H9 (cell line): ENCODE measurements around the gene SMNDC1. TPM values are rescaled to one million over a fixed set of nuclear protein-coding genes. Genes with fewer than 3 reads are reported as not detected.

Experiments
- DNase-seq: peaks from one replicate; pipeline ENCODE4 v3.0.0-alpha.2; 2017
- H2AFZ ChIP-seq: one replicate; pipeline ENCODE4 v1.6.1; 2013; ENCODE audit warnings: mild to moderate bottlenecking, low read length, control low read depth, moderate library complexity
- H2AK5ac ChIP-seq: 2 replicates; pipeline ENCODE4 v1.6.1; 2013; ENCODE audit warnings: low read length, control low read depth, mixed read lengths; ENCODE audit not compliant: insufficient read length
- H2BK120ac ChIP-seq: one replicate; pipeline ENCODE4 v1.6.1; 2013; ENCODE audit warnings: low read depth, mild to moderate bottlenecking, low read length, control low read depth, inconsistent platforms; ENCODE audit not compliant: poor library complexity, severe bottlenecking
- H2BK12ac ChIP-seq: 2 replicates; pipeline ENCODE4 v1.6.1; 2013; ENCODE audit warnings: low read length, control low read depth, mixed read lengths, low read depth; ENCODE audit not compliant: insufficient read length
- H2BK15ac ChIP-seq: 2 replicates; pipeline ENCODE4 v1.6.1; 2013; ENCODE audit warnings: low read depth, low read length, control low read depth
- H2BK20ac ChIP-seq: one replicate; pipeline ENCODE4 v1.6.1; 2013; ENCODE audit warnings: low read depth, mild to moderate bottlenecking, low read length, control low read depth, inconsistent platforms; ENCODE audit not compliant: poor library complexity, severe bottlenecking
- H2BK5ac ChIP-seq: 2 replicates; pipeline ENCODE4 v1.6.1; 2013; ENCODE audit warnings: low read length, control low read depth, mixed read lengths; ENCODE audit not compliant: insufficient read length
- H3K14ac ChIP-seq: 2 replicates; pipeline ENCODE4 v1.6.1; 2013; ENCODE audit warnings: low read length, control low read depth; ENCODE audit not compliant: insufficient read depth
- H3K18ac ChIP-seq: 2 replicates; pipeline ENCODE4 v1.6.1; 2013; ENCODE audit warnings: low read depth, mild to moderate bottlenecking, mixed read lengths, low read length, control low read depth; ENCODE audit not compliant: insufficient read length
- H3K23ac ChIP-seq: 2 replicates; pipeline ENCODE4 v1.6.1; 2013; ENCODE audit warnings: low read length, control low read depth, mixed read lengths, low read depth; ENCODE audit not compliant: insufficient read length
- H3K23me2 ChIP-seq: 2 replicates; pipeline ENCODE4 v1.6.1; 2013; ENCODE audit warnings: low read depth, mild to moderate bottlenecking, mixed read lengths, low read length, control low read depth; ENCODE audit not compliant: insufficient read length, poor library complexity, severe bottlenecking
- H3K27ac ChIP-seq: 2 replicates; pipeline ENCODE4 v1.5.1; 2013; ENCODE audit warnings: low read length, control low read depth, mixed read lengths, low read depth; ENCODE audit not compliant: insufficient read length
- H3K27me3 ChIP-seq: 2 replicates; pipeline ENCODE4 v1.6.1; 2013; ENCODE audit warnings: low read length, control low read depth, inconsistent platforms; ENCODE audit not compliant: insufficient read depth
- H3K4ac ChIP-seq: 2 replicates; pipeline ENCODE4 v1.6.1; 2013; ENCODE audit warnings: low read depth, mild to moderate bottlenecking, control low read depth, inconsistent platforms, low read length, moderate library complexity
- H3K4me1 ChIP-seq: 2 replicates; pipeline ENCODE4 v1.6.1; 2013; ENCODE audit warnings: low read length, control low read depth, inconsistent platforms; ENCODE audit not compliant: insufficient read depth
- H3K4me2 ChIP-seq: 2 replicates; pipeline ENCODE4 v1.6.1; 2013; ENCODE audit warnings: low read length, control low read depth, mixed read lengths; ENCODE audit not compliant: insufficient read length, insufficient read depth
- H3K56ac ChIP-seq: 2 replicates; pipeline ENCODE4 v1.6.1; 2013; ENCODE audit warnings: low read depth, mild to moderate bottlenecking, mixed read lengths, low read length, control low read depth; ENCODE audit not compliant: insufficient read length
- H3K79me1 ChIP-seq: 2 replicates; pipeline ENCODE4 v1.6.1; 2013; ENCODE audit warnings: low read depth, mild to moderate bottlenecking, moderate library complexity, low read length, control low read depth, inconsistent platforms; ENCODE audit not compliant: insufficient read depth, poor library complexity, severe bottlenecking
- H3K79me2 ChIP-seq: 2 replicates; pipeline ENCODE4 v1.6.1; 2013; ENCODE audit warnings: low read length, control low read depth, inconsistent platforms; ENCODE audit not compliant: insufficient read depth
- H3K9ac ChIP-seq: 2 replicates; pipeline ENCODE4 v1.6.1; 2013; ENCODE audit warnings: low read length, control low read depth, mixed read lengths; ENCODE audit not compliant: insufficient read length; ENCODE audit errors: extremely low read depth
- H3K9me3 ChIP-seq: one replicate; pipeline ENCODE4 v1.6.1; 2013; ENCODE audit warnings: low read depth, low read length, inconsistent platforms; ENCODE audit not compliant: control insufficient read depth
- H3T11ph ChIP-seq: one replicate; pipeline ENCODE4 v1.6.1; 2013; ENCODE audit warnings: mild to moderate bottlenecking, low read length, control low read depth, inconsistent platforms
- H4K20me1 ChIP-seq: one replicate; pipeline ENCODE4 v1.6.1; 2013; ENCODE audit not compliant: control insufficient read depth, insufficient read length, insufficient read depth
- H4K5ac ChIP-seq: 2 replicates; pipeline ENCODE4 v1.6.1; 2013; ENCODE audit warnings: low read depth, mild to moderate bottlenecking, mixed read lengths, low read length, control low read depth; ENCODE audit not compliant: insufficient read length
- H4K8ac ChIP-seq: replicated peaks from 2 replicates; pipeline ENCODE4 v1.6.1; 2013; ENCODE audit warnings: low read length, control low read depth, mixed read lengths, low read depth; ENCODE audit not compliant: insufficient read length
- H4K91ac ChIP-seq: 2 replicates; pipeline ENCODE4 v1.6.1; 2013; ENCODE audit warnings: low read depth, mild to moderate bottlenecking, moderate library complexity, mixed read lengths, low read length, control low read depth; ENCODE audit not compliant: insufficient read length
- H3K27ac Mint-ChIP-seq, 3 experiments: 2 replicates in 2 of 3; 3 replicates in 1 of 3; pipeline ENCODE4 v1.8.0; 2020 to 2021; ENCODE audit warnings: mixed read lengths in 3 of 3, mild to moderate bottlenecking in 1 of 3, moderate library complexity in 1 of 3
- H3K27me3 Mint-ChIP-seq: 2 replicates; pipeline ENCODE4 v1.8.0; 2021; ENCODE audit warnings: low read depth, mild to moderate bottlenecking, moderate library complexity, mixed read lengths
- H3K36me3 Mint-ChIP-seq, 3 experiments: 2 replicates in 2 of 3; 3 replicates in 1 of 3; pipeline ENCODE4 v1.8.0; 2020 to 2021; ENCODE audit warnings: low read depth in 3 of 3, mixed read lengths in 3 of 3; ENCODE audit not compliant: insufficient read depth in 1 of 3
- H3K4me1 Mint-ChIP-seq, 2 experiments: 2 replicates each; pipeline ENCODE4 v1.8.0; 2020; ENCODE audit warnings: mixed read lengths in 2 of 2
- H3K4me3 Mint-ChIP-seq, 2 experiments: 2 replicates in 1 of 2; 3 replicates in 1 of 2; pipeline ENCODE4 v1.8.0; 2020 to 2021; ENCODE audit warnings: mild to moderate bottlenecking in 2 of 2, mixed read lengths in 2 of 2, moderate library complexity in 1 of 2
- H3K9me3 Mint-ChIP-seq, 2 experiments: 2 replicates in 1 of 2; 3 replicates in 1 of 2; pipeline ENCODE4 v1.8.0; 2020; ENCODE audit warnings: mild to moderate bottlenecking in 2 of 2, mixed read lengths in 2 of 2, moderate library complexity in 1 of 2
- CTCF ChIP-seq: fragments of 200-600 bp; sonication (generic); conservative IDR thresholded peaks from 3 replicates; pipeline ENCODE4 v1.8.0; 2021; ENCODE audit warnings: antibody characterized with exemption, mild to moderate bottlenecking
- WGBS: extraction: QIAGEN DNeasy Blood & Tissue Kit; methylation state at CpG from one replicate; pipeline ENCODE4 v1.1.7; 2013; ENCODE audit warnings: missing lambda C conversion rate, low lambda C conversion rate, mixed read lengths; ENCODE audit not compliant: insufficient read length; ENCODE audit errors: extremely low coverage; 5-methylcytosine and 5-hydroxymethylcytosine counted together
- total RNA-seq: library from RNA; stranded (reverse); gene quantifications from 2 replicates; pipeline ENCODE4 v1.2.1, GENCODE V29; 2021

The SMNDC1 gene
- total RNA-seq, 1 experiment from 2014 or later, result 55.7 TPM

GRCh38 chr10:110344622-110345021 is 39.9 kb upstream of the SMNDC1 start:
- no peaks in the 10 kb centered on the region for H3K36me3 Mint-ChIP-seq
- peaks cover 6 to 14% of the 10 kb centered on the region in 2 experiments for H3K4me1 Mint-ChIP-seq
- Histone ChIP-seq H3K23me2 (no peaks in the 10 kb centered on the region), H4K8ac (no peak overlapping the region), H3K4me2 (no peak overlapping the region), H2BK12ac (no peak overlapping the region), H3K79me1 (no peaks in the 10 kb centered on the region), H3K4ac (no peak overlapping the region), H3K23ac (no peak overlapping the region), H2BK15ac (no peak overlapping the region), H2AK5ac (no peak overlapping the region), H3K56ac (no peak overlapping the region), H4K5ac (no peak overlapping the region), H2BK120ac (no peak overlapping the region), H3K9ac (no peak overlapping the region), H2AFZ (no peak overlapping the region), H3K27ac (no peak overlapping the region), H3K9me3 (no peaks in the 10 kb centered on the region), H3K14ac (no peak overlapping the region), H3K27me3 (no peaks in the 10 kb centered on the region), H2BK5ac (no peak overlapping the region), H2BK20ac (no peak overlapping the region), H3K4me1 (no peaks in the 10 kb centered on the region), H3K79me2 (no peaks in the 10 kb centered on the region), H3K18ac (no peak overlapping the region), H3T11ph (no peak overlapping the region), H4K20me1 (no peaks in the 10 kb centered on the region), H4K91ac (no peak overlapping the region)
- H3K9me3 Mint-ChIP-seq, result no peaks in the 10 kb centered on the region
- no peak overlapping the region for H3K4me3 Mint-ChIP-seq
- no peak overlapping the region; a peak in 1 of 7 replicates for H3K27ac Mint-ChIP-seq
- peaks cover 7% of the 10 kb centered on the region for H3K27me3 Mint-ChIP-seq
- no CpG with 5 or more reads among the region's 2 CpGs for WGBS
- no peak for TF ChIP-seq CTCF
- no peak for DNase-seq
